Measurements from ENCODE around the gene ACSL6.

Gene ACSL6

GRCh38 chr5:132049093-132049492, 37.6 kb upstream of the ACSL6 start:
- no peak for DNase-seq

GRCh38 chr5:132046880-132047299, 35.4 kb upstream of the ACSL6 start:
- no peak for DNase-seq

- no peak for DNase-seq
Observed at GRCh38 chr5:132044207-132044606, 32.7 kb upstream of the ACSL6 start.

GRCh38 chr5:132037353-132037752, 25.9 kb upstream of the ACSL6 start:
- no peak for DNase-seq

GRCh38 chr5:132033122-132033521, 21.7 kb upstream of the ACSL6 start:
- DNase-seq, result no peak

GRCh38 chr5:132032196-132032595, 20.7 kb upstream of the ACSL6 start:
- no peak for DNase-seq

- DNase-seq, result no peak
Observed at GRCh38 chr5:132030610-132031009, 19.2 kb upstream of the ACSL6 start.

- DNase-seq, result no peak
Observed at GRCh38 chr5:132029609-132030330, 18.3 kb upstream of the ACSL6 start.

- no peak for DNase-seq
Observed at GRCh38 chr5:132027027-132027426, 15.6 kb upstream of the ACSL6 start.

- DNase-seq, result no peak
Observed at GRCh38 chr5:132026516-132027008, 15.1 kb upstream of the ACSL6 start.

GRCh38 chr5:132025403-132025971, 14.0 kb upstream of the ACSL6 start:
- DNase-seq, result no peak

- DNase-seq, result no peak
Observed at GRCh38 chr5:132024789-132025402, 13.4 kb upstream of the ACSL6 start.

- no peak for DNase-seq
Observed at GRCh38 chr5:132024117-132024435, 12.6 kb upstream of the ACSL6 start.

- no peak for DNase-seq
Observed at GRCh38 chr5:132023258-132024116, 12.0 kb upstream of the ACSL6 start.

- no peak for DNase-seq
Observed at GRCh38 chr5:132022737-132023136, 11.3 kb upstream of the ACSL6 start.

- DNase-seq, result no peak
Observed at GRCh38 chr5:132021654-132022053, 10.2 kb upstream of the ACSL6 start.

- DNase-seq, result no peak
Observed at GRCh38 chr5:132020568-132021339, 9.3 kb upstream of the ACSL6 start.

- no peak for DNase-seq
Observed at GRCh38 chr5:132019857-132020555, 8.5 kb upstream of the ACSL6 start.

GRCh38 chr5:132019337-132019736, 7.9 kb upstream of the ACSL6 start:
- no peak for DNase-seq

GRCh38 chr5:132017738-132018625, 6.5 kb upstream of the ACSL6 start:
- no peak for DNase-seq

- DNase-seq, result no peak
Observed at GRCh38 chr5:132017316-132017715, 5.9 kb upstream of the ACSL6 start.
